Body of pancreas (tissue), 4 donors: ENCODE measurements around the gene GIMD1.

Source experiments
- POLR2A ChIP-seq, 3 donors: fragments of 450-650 bp; IDR thresholded peaks; one replicate each; pipeline ENCODE4 v1.6.1; 2016; ENCODE audit warnings: antibody characterized with exemption in 3 of 3, mild to moderate bottlenecking in 2 of 3
- TF ChIP-seq, protein P1 (sequence below), 7 experiments: fragments of 450-650 bp in 4 of 7; fragments of 200-600 bp in 3 of 7; sonication (generic) in 3 of 7; IDR thresholded peaks; one replicate each; pipeline ENCODE4 v1.5.1; 2016 to 2019; ENCODE audit warnings: antibody characterized with exemption in 7 of 7

GRCh38 chr4:106314960-106315359 is 53.6 kb downstream of the GIMD1 start:
- TF ChIP-seq, protein P1, sequence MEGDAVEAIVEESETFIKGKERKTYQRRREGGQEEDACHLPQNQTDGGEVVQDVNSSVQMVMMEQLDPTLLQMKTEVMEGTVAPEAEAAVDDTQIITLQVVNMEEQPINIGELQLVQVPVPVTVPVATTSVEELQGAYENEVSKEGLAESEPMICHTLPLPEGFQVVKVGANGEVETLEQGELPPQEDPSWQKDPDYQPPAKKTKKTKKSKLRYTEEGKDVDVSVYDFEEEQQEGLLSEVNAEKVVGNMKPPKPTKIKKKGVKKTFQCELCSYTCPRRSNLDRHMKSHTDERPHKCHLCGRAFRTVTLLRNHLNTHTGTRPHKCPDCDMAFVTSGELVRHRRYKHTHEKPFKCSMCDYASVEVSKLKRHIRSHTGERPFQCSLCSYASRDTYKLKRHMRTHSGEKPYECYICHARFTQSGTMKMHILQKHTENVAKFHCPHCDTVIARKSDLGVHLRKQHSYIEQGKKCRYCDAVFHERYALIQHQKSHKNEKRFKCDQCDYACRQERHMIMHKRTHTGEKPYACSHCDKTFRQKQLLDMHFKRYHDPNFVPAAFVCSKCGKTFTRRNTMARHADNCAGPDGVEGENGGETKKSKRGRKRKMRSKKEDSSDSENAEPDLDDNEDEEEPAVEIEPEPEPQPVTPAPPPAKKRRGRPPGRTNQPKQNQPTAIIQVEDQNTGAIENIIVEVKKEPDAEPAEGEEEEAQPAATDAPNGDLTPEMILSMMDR (IDR thresholded peaks at IDR 0.05), result no peak
- TF ChIP-seq POLR2A (IDR thresholded peaks at IDR 0.05), result no peak
